ENCODE results near the gene ZHX3. TPM values are rescaled to one million over a fixed set of nuclear protein-coding genes. Genes with fewer than 3 reads are reported as not detected.
A peak's percentile ranks its signal among the peaks of the same experiment; 100 is the strongest.

ZHX3 gene
- total and polyA plus RNA-seq, 2 of the 4 experiments (the other 2 are of a cell fraction): 25.0 to 28.0 TPM

DNA sequence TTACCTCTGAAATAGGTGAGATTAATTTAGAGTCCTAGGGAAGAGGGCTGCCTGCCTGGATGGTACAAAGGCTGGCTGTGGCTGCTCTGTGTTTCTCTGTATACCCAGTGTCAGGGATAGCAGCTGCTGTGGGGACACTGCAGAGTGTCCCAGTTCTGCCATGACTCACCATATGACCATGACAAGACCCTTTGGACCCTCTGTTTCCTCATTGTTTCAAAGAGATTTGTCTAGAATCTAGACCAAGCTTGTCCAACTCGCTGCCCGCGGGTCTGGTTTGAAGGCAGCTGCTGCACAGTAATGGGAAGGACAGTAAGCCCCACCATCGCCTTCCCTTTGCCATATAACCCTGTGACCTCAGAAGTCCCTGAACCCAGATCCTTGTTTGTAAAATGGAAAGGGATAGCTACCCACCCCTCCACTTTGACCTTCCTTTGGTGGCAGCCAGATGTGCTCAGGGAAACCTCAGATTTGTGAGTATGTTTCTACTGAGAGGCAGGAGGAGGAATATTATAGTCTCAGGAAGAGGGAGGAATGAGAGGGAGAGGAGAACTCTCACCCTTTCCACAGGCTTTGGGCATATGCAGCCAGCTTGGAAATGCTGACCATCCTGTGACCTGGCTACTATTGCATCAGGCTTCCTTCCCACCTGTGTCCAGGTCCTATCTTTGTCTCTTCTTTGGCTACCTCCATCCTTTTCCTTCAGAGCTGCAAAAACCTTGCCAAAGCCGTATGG lies 166.2 kb downstream of the ZHX3 start:
- Histone ChIP-seq H3K9ac (ENCODE audit: low read depth, low read length) (no peak overlapping the region), H3K4ac (ENCODE audit: low read depth, low read length) (no peak overlapping the region), H3K23ac (ENCODE audit: low read depth, low read length) (no peak overlapping the region), H2BK15ac (ENCODE audit: low read depth, low read length) (no peak overlapping the region), H3K56ac (ENCODE audit: extremely low read depth, insufficient read depth, low read length) (no peak overlapping the region), H3K4me1 (ENCODE audit: control insufficient read depth, insufficient read depth, low read length) (peaks cover 9% of the 10 kb centered on the region), H2AFZ (replicated peaks; ENCODE audit: low read length, poor library complexity) (no peak overlapping the region), H3K9me3 (ENCODE audit: control insufficient read depth, insufficient read depth, low read length) (no peaks in the 10 kb centered on the region), H3K9me1 (ENCODE audit: insufficient read depth, low read length) (peaks cover 66% of the 10 kb centered on the region), H3K27me3 (ENCODE audit: control insufficient read depth, insufficient read depth, low read length) (no peaks in the 10 kb centered on the region), H2AK9ac (replicated peaks; ENCODE audit: low read depth, low read length, poor library complexity) (peak overlapping the region; percentile 37), H2BK20ac (ENCODE audit: low read depth, low read length) (no peak overlapping the region), H3K27ac (ENCODE audit: insufficient read depth, low read length) (no peak overlapping the region), H4K8ac (ENCODE audit: low read depth in 2 of 2, low read length in 2 of 2) (no peak overlapping the region), H4K5ac (ENCODE audit: low read depth, low read length) (no peak overlapping the region), H3K18ac (ENCODE audit: low read depth, low read length) (no peak overlapping the region), H2BK120ac (ENCODE audit: low read depth, low read length) (no peak overlapping the region), H2BK5ac (ENCODE audit: low read depth, low read length, poor library complexity, severe bottlenecking) (no peak overlapping the region), H3K14ac (replicated peaks; ENCODE audit: low read depth, low read length) (0 out of 2 replicates have a peak overlapping the region, but pooled peaks have one; percentile 33), H3K79me1 (ENCODE audit: low read depth in 1 of 2, low read length in 2 of 2) (peaks cover 62 to 99% of the 10 kb centered on the region in 2 experiments), H3K4me2 (ENCODE audit: low read depth, low read length) (no peak overlapping the region), H2AK5ac (ENCODE audit: low read depth, low read length) (no peak overlapping the region), H3K36me3 (ENCODE audit: control insufficient read depth, insufficient read depth, low read length) (peaks cover 3% of the 10 kb centered on the region; the same call in 1 of the 2 replicates), H4K20me1 (ENCODE audit: insufficient read depth, low read length) (peaks cover 100% of the 10 kb centered on the region), H4K91ac (ENCODE audit: insufficient read depth, low read depth, low read length) (no peak overlapping the region), H3K4me3 (ENCODE audit: insufficient read depth, low read depth, low read length) (no peak overlapping the region)
- in situ Hi-C loops (cut with MboI; ENCODE audit: low sequenced_read_pairs) (loop anchor here (25.0 kb wide), 1 partner anchor 461 kb away; the partner anchor contains the start of gene CHD6), intact Hi-C loops (cut with micrococcal nuclease) (no loop called here), dilution Hi-C loops (cut with HindIII; ENCODE audit: low sequenced_read_pairs, unreplicated experiment) (no loop called here)
- no CpG with 5 or more reads among the region's 5 CpGs for WGBS, 2 experiments (ENCODE audit: extremely low coverage in 2 of 2, insufficient read length in 1 of 2)
- no peak for TF ChIP-seq BHLHE40 (IDR thresholded peaks at IDR 0.05; ENCODE audit: low read depth, low read length)
- no peak for TF ChIP-seq RFX5 (IDR thresholded peaks at IDR 0.05; ENCODE audit: low read depth, low read length)
- TF ChIP-seq CHD1 (IDR thresholded peaks at IDR 0.05; ENCODE audit: low read depth, low read length): no peak
- ChIA-PET CTCF (interaction anchor here (0.6 to 0.7 kb wide), 2 partner anchors 101 to 542 kb away, joined by 3 read pairs; no protein-coding TSS in a partner anchor), POLR2A (ENCODE audit: unreplicated experiment) (interaction anchor here (0.6 kb wide), 1 partner anchor 189 kb away, joined by 3 read pairs; the partner anchor contains the start of gene LPIN3)
- BruUV-seq (replicated peaks): no TSS peak
- no peak for DNase-seq
- ATAC-seq (ENCODE audit: low read depth): no peak
